HG03342 (cell line): ENCODE measurements around the gene MYH3.
A peak's percentile ranks its signal among the peaks of the same experiment; 100 is the strongest.
"Not testable (repeated sequence)": the region's sequence is repeated elsewhere in the genome, so short reads cannot be mapped to it uniquely, and the experiment has no call there.

Experiments used
- ATAC-seq: cut with Tn5 transposase; IDR thresholded peaks from one replicate; pipeline ENCODE4 v1.9.1; 2021; ENCODE audit warnings: mild to moderate bottlenecking, moderate library complexity; ENCODE audit not compliant: unreplicated experiment

Gene MYH3

GRCh38 chr17:10657148-10657547, at the start of gene MYH3:
TSS of gene MYH3 (minus strand) at chr17:10657309. CDS start at chr17:10655064, 2,245 bp downstream.
- ATAC-seq: no peak

GRCh38 chr17:10705727-10706126, 48.6 kb upstream of the MYH3 start:
- ATAC-seq: no peak

- ATAC-seq: no peak
Observed at GRCh38 chr17:10702574-10702973, 45.5 kb upstream of the MYH3 start.

GRCh38 chr17:10699856-10700255, 42.7 kb upstream of the MYH3 start:
- no peak for ATAC-seq

GRCh38 chr17:10698096-10698818, 41.1 kb upstream of the MYH3 start:
- ATAC-seq: no peak

GRCh38 chr17:10697092-10698081, 40.3 kb upstream of the MYH3 start, which contains the start of the genes ADPRM and SCO1:
TSS of gene ADPRM (plus strand) at chr17:10697594. CDS start at chr17:10704927, 7,333 bp downstream.
TSS of gene SCO1 (minus strand) at chr17:10697533. CDS start at chr17:10697507, 26 bp downstream.
- ATAC-seq: peak; percentile 91

- ATAC-seq: not testable (repeated sequence)
Observed at GRCh38 chr17:10695875-10696407, 38.8 kb upstream of the MYH3 start.

- no peak for ATAC-seq
Observed at GRCh38 chr17:10687499-10687898, 30.4 kb upstream of the MYH3 start.

GRCh38 chr17:10683853-10684252, 26.7 kb upstream of the MYH3 start:
- no peak for ATAC-seq

- no peak for ATAC-seq
Observed at GRCh38 chr17:10681866-10682446, 24.8 kb upstream of the MYH3 start.

- ATAC-seq: no peak
Observed at GRCh38 chr17:10674704-10675103, 17.6 kb upstream of the MYH3 start.

GRCh38 chr17:10673312-10673711, 16.2 kb upstream of the MYH3 start:
- no peak for ATAC-seq

- no peak for ATAC-seq
Observed at GRCh38 chr17:10668775-10669174, 11.7 kb upstream of the MYH3 start.

GRCh38 chr17:10666906-10667305, 9.8 kb upstream of the MYH3 start:
- ATAC-seq: no peak

- no peak for ATAC-seq
Observed at GRCh38 chr17:10664571-10664970, 7.5 kb upstream of the MYH3 start.

GRCh38 chr17:10663231-10663630, 6.1 kb upstream of the MYH3 start:
- no peak for ATAC-seq

GRCh38 chr17:10661437-10661836, 4.3 kb upstream of the MYH3 start:
- ATAC-seq: no peak

- ATAC-seq: no peak
Observed at GRCh38 chr17:10657879-10658278, 770 bp upstream of the MYH3 start.

GRCh38 chr17:10653987-10654386, 3.1 kb downstream of the MYH3 start:
- no peak for ATAC-seq

GRCh38 chr17:10652984-10653659, 4.0 kb downstream of the MYH3 start:
- ATAC-seq: no peak
